PFSK-1 (cell line): ENCODE data around the gene TMEM72.

Experiments used
- POLR2AphosphoS5 ChIP-seq: IDR thresholded peaks from 2 replicates; pipeline ENCODE4 v1.6.1; 2012; ENCODE audit warnings: low read depth, mild to moderate bottlenecking, control low read depth, low read length, moderate library complexity
- REST ChIP-seq, 2 experiments: IDR thresholded peaks; 2 replicates each; pipeline versions ENCODE4 v1.6.1 to v1.8.0; 2011 to 2012; ENCODE audit warnings: low read depth in 2 of 2, low read length in 2 of 2, control low read depth in 1 of 2, inconsistent platforms in 1 of 2, mild to moderate bottlenecking in 1 of 2, moderate library complexity in 1 of 2; ENCODE audit not compliant: insufficient read depth in 1 of 2
- SIN3A ChIP-seq: IDR thresholded peaks from 2 replicates; pipeline ENCODE4 v1.6.1; 2012; ENCODE audit warnings: mild to moderate bottlenecking, low read length, moderate library complexity, borderline replicate concordance; ENCODE audit not compliant: insufficient read depth
- TAF1 ChIP-seq: IDR thresholded peaks from 2 replicates; pipeline ENCODE4 v1.6.1; 2012; ENCODE audit warnings: low read length, control low read depth, borderline replicate concordance; ENCODE audit not compliant: insufficient read depth

DNA sequence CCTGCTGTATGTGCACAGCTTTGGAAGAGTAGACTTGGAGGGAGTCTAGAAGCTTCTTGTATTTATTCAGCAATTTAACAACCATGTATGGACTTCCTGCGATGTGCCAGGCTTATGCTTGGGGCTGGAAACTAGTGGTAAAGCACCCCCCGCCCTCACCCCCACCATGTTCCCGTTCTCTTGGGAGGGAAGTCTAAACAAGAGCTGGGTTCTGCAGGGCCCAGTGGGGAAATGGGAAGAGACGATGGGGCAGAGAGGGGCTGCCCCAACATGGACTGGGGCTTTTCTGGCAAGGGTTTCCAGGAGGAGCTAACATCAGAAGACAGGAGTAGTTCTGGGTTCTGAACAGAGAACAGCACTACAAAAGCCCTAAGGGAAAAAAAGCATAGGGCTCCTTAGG is 56.5 kb downstream of the TMEM72 start:
- no peak for TF ChIP-seq SIN3A
- TF ChIP-seq REST (IDR thresholded peaks at IDR 0.05; ENCODE audit: insufficient read depth in 1 of 2, low read depth in 2 of 2, low read length in 2 of 2) = no peak
- TF ChIP-seq POLR2AphosphoS5 = no peak
- TF ChIP-seq TAF1 = no peak
